ENCODE measurements around the gene EPB41L4B.
"Not testable (repeated sequence)": the region's sequence is repeated elsewhere in the genome, so short reads cannot be mapped to it uniquely, and the experiment has no call there.

The EPB41L4B gene

GRCh38 chr9:109228093-109228642 is 92.7 kb downstream of the EPB41L4B start:
- no peak overlapping the region for H2BK12ac ChIP-seq (ENCODE audit: low read length in 2 of 2)
- no peak overlapping the region for H3K4me3 ChIP-seq (ENCODE audit: insufficient read depth in 1 of 2, low read depth in 1 of 2, low read length in 2 of 2)
- H3K18ac ChIP-seq (ENCODE audit: low read depth in 1 of 2, low read length in 2 of 2) = no peak overlapping the region
- H3K27ac ChIP-seq (ENCODE audit: low read length, poor library complexity, severe bottlenecking) = no peak overlapping the region
- no peak overlapping the region for H4K91ac ChIP-seq (ENCODE audit: low read length)
- peaks cover 15 to 51% of the 10 kb centered on the region in 2 experiments for H3K27me3 ChIP-seq (ENCODE audit: control insufficient read depth in 1 of 2, insufficient read depth in 1 of 2, low read length in 2 of 2)
- no peaks in the 10 kb centered on the region for H3K36me3 ChIP-seq (ENCODE audit: control insufficient read depth in 1 of 2, insufficient read depth in 2 of 2, low read depth in 1 of 2, low read length in 2 of 2)
- no peak overlapping the region for H3K23ac ChIP-seq (ENCODE audit: low read length in 2 of 2)
- H3K4me1 ChIP-seq (ENCODE audit: control insufficient read depth, insufficient read depth, low read depth, low read length) = no peaks in the 10 kb centered on the region
- H3K14ac ChIP-seq (ENCODE audit: low read length in 2 of 2) = no peak overlapping the region
- no peak overlapping the region for H4K8ac ChIP-seq (ENCODE audit: low read length)
- H3K4me2 ChIP-seq (ENCODE audit: low read length, poor library complexity, severe bottlenecking) = no peak overlapping the region
- no peak for DNase-seq
- no peak overlapping the region for H2AK5ac ChIP-seq (ENCODE audit: low read length, severe bottlenecking)
- no peak overlapping the region for H3K4ac ChIP-seq (ENCODE audit: low read depth in 1 of 2, low read length in 2 of 2)
- no peaks in the 10 kb centered on the region for H3K9me3 ChIP-seq (ENCODE audit: control insufficient read depth, low read length)
- no peak overlapping the region for H2BK15ac ChIP-seq (ENCODE audit: low read depth, poor library complexity, severe bottlenecking)
- no peak overlapping the region for H2AFZ ChIP-seq (ENCODE audit: low read depth, low read length)
- H3K9ac ChIP-seq (ENCODE audit: low read length) = no peak overlapping the region
- H2BK5ac ChIP-seq (ENCODE audit: low read depth, low read length, poor library complexity, severe bottlenecking) = no peak overlapping the region
- H3K79me1 ChIP-seq (replicated peaks; ENCODE audit: low read length, poor library complexity, severe bottlenecking) = no peaks in the 10 kb centered on the region
- no peak overlapping the region for H2BK120ac ChIP-seq (ENCODE audit: low read depth, low read length)

- Histone ChIP-seq H3K14ac (ENCODE audit: low read length in 2 of 2) (no peak overlapping the region), H2AK5ac (ENCODE audit: low read length, severe bottlenecking) (no peak overlapping the region), H3K4me3 (ENCODE audit: insufficient read depth in 1 of 2, low read depth in 1 of 2, low read length in 2 of 2) (no peak overlapping the region), H3K9me3 (ENCODE audit: control insufficient read depth, low read length) (no peaks in the 10 kb centered on the region), H2BK120ac (ENCODE audit: low read depth, low read length) (no peak overlapping the region), H3K36me3 (ENCODE audit: control insufficient read depth in 1 of 2, insufficient read depth in 2 of 2, low read depth in 1 of 2, low read length in 2 of 2) (no peaks in the 10 kb centered on the region), H2AFZ (ENCODE audit: low read depth, low read length) (no peak overlapping the region), H3K23ac (ENCODE audit: low read length in 2 of 2) (no peak overlapping the region), H3K4me2 (ENCODE audit: low read length, poor library complexity, severe bottlenecking) (no peak overlapping the region), H2BK5ac (ENCODE audit: low read depth, low read length, poor library complexity, severe bottlenecking) (no peak overlapping the region), H3K18ac (ENCODE audit: low read depth in 1 of 2, low read length in 2 of 2) (no peak overlapping the region), H2BK15ac (ENCODE audit: low read depth, poor library complexity, severe bottlenecking) (no peak overlapping the region), H3K79me1 (replicated peaks; ENCODE audit: low read length, poor library complexity, severe bottlenecking) (no peaks in the 10 kb centered on the region), H3K4me1 (ENCODE audit: control insufficient read depth, insufficient read depth, low read depth, low read length) (no peaks in the 10 kb centered on the region), H3K4ac (ENCODE audit: low read depth in 1 of 2, low read length in 2 of 2) (no peak overlapping the region), H3K9ac (ENCODE audit: low read length) (no peak overlapping the region), H4K91ac (ENCODE audit: low read length) (no peak overlapping the region), H3K27me3 (ENCODE audit: control insufficient read depth in 1 of 2, insufficient read depth in 1 of 2, low read length in 2 of 2) (peaks cover 27 to 69% of the 10 kb centered on the region in 2 experiments), H2BK12ac (ENCODE audit: low read length in 2 of 2) (no peak overlapping the region), H4K8ac (ENCODE audit: low read length) (no peak overlapping the region), H3K27ac (ENCODE audit: low read length, poor library complexity, severe bottlenecking) (no peak overlapping the region)
- DNase-seq = no peak
- WGBS = 43% methylated on average over 1 of the region's 2 CpGs
Measured at GRCh38 chr9:109225629-109226028, 95.2 kb downstream of the EPB41L4B start.

- WGBS = 80% methylated on average over 3 of the region's 3 CpGs
- Histone ChIP-seq H3K9me3 (ENCODE audit: control insufficient read depth, low read length) (no peaks in the 10 kb centered on the region), H3K4ac (ENCODE audit: low read depth in 1 of 2, low read length in 2 of 2) (no peak overlapping the region)
Measured at GRCh38 chr9:109224751-109225150, 96.1 kb downstream of the EPB41L4B start.

GRCh38 chr9:109218242-109218641 is 102.6 kb downstream of the EPB41L4B start:
- H2BK12ac ChIP-seq (ENCODE audit: low read length in 2 of 2); H2BK15ac ChIP-seq (ENCODE audit: low read depth, poor library complexity, severe bottlenecking); H3K79me1 ChIP-seq (replicated peaks; ENCODE audit: low read length, poor library complexity, severe bottlenecking); H3K4ac ChIP-seq (ENCODE audit: low read depth in 1 of 2, low read length in 2 of 2); H3K4me3 ChIP-seq (ENCODE audit: insufficient read depth in 1 of 2, low read depth in 1 of 2, low read length in 2 of 2); H2BK5ac ChIP-seq (ENCODE audit: low read depth, low read length, poor library complexity, severe bottlenecking); H2AK5ac ChIP-seq (ENCODE audit: low read length, severe bottlenecking); H3K23ac ChIP-seq (ENCODE audit: low read length in 2 of 2); H2BK120ac ChIP-seq (ENCODE audit: low read depth, low read length); H3K27ac ChIP-seq (ENCODE audit: low read length, poor library complexity, severe bottlenecking); H4K91ac ChIP-seq (ENCODE audit: low read length); H3K4me2 ChIP-seq (ENCODE audit: low read length, poor library complexity, severe bottlenecking); H3K14ac ChIP-seq (ENCODE audit: low read length in 2 of 2); H3K18ac ChIP-seq (ENCODE audit: low read depth in 1 of 2, low read length in 2 of 2); H4K8ac ChIP-seq (ENCODE audit: low read length); H3K4me1 ChIP-seq (ENCODE audit: control insufficient read depth, insufficient read depth, low read depth, low read length); H3K9me3 ChIP-seq (ENCODE audit: control insufficient read depth, low read length); H3K9ac ChIP-seq (ENCODE audit: low read length); H2AFZ ChIP-seq (ENCODE audit: low read depth, low read length); DNase-seq; H3K36me3 ChIP-seq (ENCODE audit: control insufficient read depth in 1 of 2, insufficient read depth in 2 of 2, low read depth in 1 of 2, low read length in 2 of 2): not testable (repeated sequence)
- peaks cover 45 to 67% of the 10 kb centered on the region in 2 experiments for H3K27me3 ChIP-seq (ENCODE audit: control insufficient read depth in 1 of 2, insufficient read depth in 1 of 2, low read length in 2 of 2)
- WGBS = 79% methylated on average over 4 of the region's 4 CpGs

More at GRCh38 chr9:109224751-109225150, 96.1 kb downstream of the EPB41L4B start:
- H2AFZ ChIP-seq (ENCODE audit: low read depth, low read length) = no peak overlapping the region
- DNase-seq = no peak
- H3K4me3 ChIP-seq (ENCODE audit: insufficient read depth in 1 of 2, low read depth in 1 of 2, low read length in 2 of 2) = no peak overlapping the region
- no peak overlapping the region for H2AK5ac ChIP-seq (ENCODE audit: low read length, severe bottlenecking)
- H3K4me2 ChIP-seq (ENCODE audit: low read length, poor library complexity, severe bottlenecking) = no peak overlapping the region
- no peaks in the 10 kb centered on the region for H3K4me1 ChIP-seq (ENCODE audit: control insufficient read depth, insufficient read depth, low read depth, low read length)
- H4K8ac ChIP-seq (ENCODE audit: low read length) = no peak overlapping the region
- no peak overlapping the region for H3K14ac ChIP-seq (ENCODE audit: low read length in 2 of 2)
- H2BK12ac ChIP-seq (ENCODE audit: low read length in 2 of 2) = no peak overlapping the region
- no peaks in the 10 kb centered on the region for H3K79me1 ChIP-seq (replicated peaks; ENCODE audit: low read length, poor library complexity, severe bottlenecking)
- H2BK120ac ChIP-seq (ENCODE audit: low read depth, low read length) = no peak overlapping the region
- H3K27me3 ChIP-seq (ENCODE audit: control insufficient read depth in 1 of 2, insufficient read depth in 1 of 2, low read length in 2 of 2) = peaks cover 34 to 70% of the 10 kb centered on the region in 2 experiments
- H3K23ac ChIP-seq (ENCODE audit: low read length in 2 of 2) = no peak overlapping the region
- no peaks in the 10 kb centered on the region for H3K36me3 ChIP-seq (ENCODE audit: control insufficient read depth in 1 of 2, insufficient read depth in 2 of 2, low read depth in 1 of 2, low read length in 2 of 2)
- H3K27ac ChIP-seq (ENCODE audit: low read length, poor library complexity, severe bottlenecking) = no peak overlapping the region
- no peak overlapping the region for H4K91ac ChIP-seq (ENCODE audit: low read length)
- no peak overlapping the region for H3K18ac ChIP-seq (ENCODE audit: low read depth in 1 of 2, low read length in 2 of 2)
- no peak overlapping the region for H3K9ac ChIP-seq (ENCODE audit: low read length)
- H2BK15ac ChIP-seq (ENCODE audit: low read depth, poor library complexity, severe bottlenecking) = no peak overlapping the region
- H2BK5ac ChIP-seq (ENCODE audit: low read depth, low read length, poor library complexity, severe bottlenecking) = no peak overlapping the region

All from mesenchymal stem cell (in vitro differentiated cells and primary cell).